HG03196 (cell line): Measurements from ENCODE around the gene ADGRA1.
"Not testable (repeated sequence)": the region's sequence is repeated elsewhere in the genome, so short reads cannot be mapped to it uniquely, and the experiment has no call there.

ENCODE experiments used
- ATAC-seq: cut with Tn5 transposase; IDR thresholded peaks from one replicate; pipeline ENCODE4 v1.9.1; 2021; ENCODE audit not compliant: unreplicated experiment

ADGRA1 gene

GRCh38 chr10:133174689-133175263, 87.1 kb downstream of the ADGRA1 start:
- no peak for ATAC-seq

- not testable (repeated sequence) for ATAC-seq
Observed at GRCh38 chr10:133175624-133176023, 87.9 kb downstream of the ADGRA1 start.

- no peak for ATAC-seq
Observed at GRCh38 chr10:133176546-133176945, 88.8 kb downstream of the ADGRA1 start.

GRCh38 chr10:133177380-133178157, 89.8 kb downstream of the ADGRA1 start:
- no peak for ATAC-seq

- ATAC-seq: no peak
Observed at GRCh38 chr10:133178357-133179127, 90.8 kb downstream of the ADGRA1 start.

- ATAC-seq: no peak
Observed at GRCh38 chr10:133179128-133179520, 91.4 kb downstream of the ADGRA1 start.

- ATAC-seq: no peak
Observed at GRCh38 chr10:133179651-133180050, 91.9 kb downstream of the ADGRA1 start.

GRCh38 chr10:133180192-133180964, 92.7 kb downstream of the ADGRA1 start:
- no peak for ATAC-seq

- ATAC-seq: no peak
Observed at GRCh38 chr10:133180965-133181639, 93.4 kb downstream of the ADGRA1 start.
